Smooth muscle cell (in vitro differentiated cells): Measurements from ENCODE around the gene B3GALT4. TPM values are rescaled to one million over a fixed set of nuclear protein-coding genes. Genes with fewer than 3 reads are reported as not detected.

Experiments used
- DNase-seq: peaks from one replicate; lab custom pipeline; 2025; ENCODE audit not compliant: unreplicated experiment; lab: John Stamatoyannopoulos, UW
- H2AFZ ChIP-seq: fragments of 200-600 bp; sonication (generic); 2 replicates; pipeline ENCODE4 v1.6.0; 2016; ENCODE audit warnings: antibody characterized with exemption, low read depth, mild to moderate bottlenecking
- H3F3A ChIP-seq: fragments of 200-600 bp; sonication (generic); 2 replicates; pipeline ENCODE4 v1.6.0; 2017; ENCODE audit warnings: antibody characterized with exemption, low read depth
- H3K27ac ChIP-seq: fragments of 200-600 bp; sonication (generic); 2 replicates; pipeline ENCODE4 v1.5.1; 2016; ENCODE audit warnings: low read depth, mild to moderate bottlenecking
- H3K27me3 ChIP-seq: fragments of 200-600 bp; sonication (generic); 2 replicates; pipeline ENCODE4 v1.6.1; 2016; ENCODE audit warnings: low read depth, mild to moderate bottlenecking
- H3K36me3 ChIP-seq: fragments of 200-600 bp; sonication (generic); 2 replicates; pipeline ENCODE4 v1.5.1; 2016; ENCODE audit warnings: low read depth
- H3K4me1 ChIP-seq: fragments of 200-600 bp; sonication (generic); 2 replicates; pipeline ENCODE4 v1.5.1; 2016; ENCODE audit warnings: low read depth
- H3K4me2 ChIP-seq: fragments of 200-600 bp; sonication (generic); 2 replicates; pipeline ENCODE4 v1.6.0; 2016; ENCODE audit warnings: mild to moderate bottlenecking
- H3K4me3 ChIP-seq: fragments of 200-600 bp; sonication (generic); 2 replicates; pipeline ENCODE4 v1.5.1; 2016; ENCODE audit warnings: mild to moderate bottlenecking
- H3K79me2 ChIP-seq: fragments of 200-600 bp; sonication (generic); 2 replicates; pipeline ENCODE4 v1.6.0; 2016; ENCODE audit warnings: low read depth, mild to moderate bottlenecking
- H3K9ac ChIP-seq: fragments of 200-600 bp; sonication (generic); 2 replicates; pipeline ENCODE4 v1.6.0; 2016; ENCODE audit warnings: low read depth
- H3K9me3 ChIP-seq: fragments of 200-600 bp; sonication (generic); replicated peaks from 2 replicates; pipeline ENCODE4 v1.5.1; 2016; ENCODE audit warnings: low read depth
- H4K20me1 ChIP-seq: fragments of 200-600 bp; sonication (generic); 2 replicates; pipeline ENCODE4 v1.6.0; 2016; ENCODE audit warnings: low read depth
- CTCF ChIP-seq: fragments of 200-600 bp; sonication (generic); IDR thresholded peaks from 2 replicates; pipeline ENCODE4 v1.5.1; 2017; ENCODE audit warnings: borderline replicate concordance, mild to moderate bottlenecking, antibody characterized with exemption; ENCODE audit not compliant: insufficient read depth, poor library complexity, severe bottlenecking
- WGBS: methylation state at CpG from one replicate; pipeline ENCODE4 v1.1.7; 2016; ENCODE audit warnings: low lambda C conversion rate; 5-methylcytosine and 5-hydroxymethylcytosine counted together
- polyA plus RNA-seq: library from polyadenylated mRNA; unstranded; fragments of >200 nt; fragmentation: Nextera tagmentation; extraction: Ambion mirVana; gene quantifications from 2 replicates; pipeline ENCODE4 v1.2.1, GENCODE V29; 2016
- total RNA-seq: library from RNA; depleted of rRNA; stranded (reverse); fragments of >200 nt; gene quantifications from 2 replicates; pipeline ENCODE4 v1.2.3, GENCODE V29; 2014

The B3GALT4 gene
- total and polyA plus RNA-seq, 2 experiments from 2014 or later, result 2.9 to 6.1 TPM

- H2AFZ ChIP-seq, result no peak overlapping the region
- DNase-seq, result peak; percentile 47
- no peaks in the 10 kb centered on the region for H3K36me3 ChIP-seq
- 7% methylated on average over 10 of the region's 10 CpGs for WGBS
- peaks cover 20% of the 10 kb centered on the region for H3K4me1 ChIP-seq
- no peaks in the 10 kb centered on the region for H3K9me3 ChIP-seq
- H3F3A ChIP-seq, result peaks cover 21% of the 10 kb centered on the region
- no peaks in the 10 kb centered on the region for H3K27me3 ChIP-seq
- peak overlapping the region; percentile 96 for H3K27ac ChIP-seq
- peaks cover 38% of the 10 kb centered on the region for H3K79me2 ChIP-seq
- peak overlapping the region; percentile 88 for H3K9ac ChIP-seq
- H3K4me3 ChIP-seq, result peak overlapping the region; percentile 71
- TF ChIP-seq CTCF, result no peak
- peaks cover 39% of the 10 kb centered on the region for H4K20me1 ChIP-seq
- H3K4me2 ChIP-seq, result peak overlapping the region; percentile 98
Measured at GRCh38 chr6:33314515-33314942, 37.6 kb downstream of the B3GALT4 start.

- TF ChIP-seq CTCF, result no peak
- no peaks in the 10 kb centered on the region for H3K9me3 ChIP-seq
- peaks cover 27% of the 10 kb centered on the region for H3F3A ChIP-seq
- no peak overlapping the region for H2AFZ ChIP-seq
- no peaks in the 10 kb centered on the region for H3K36me3 ChIP-seq
- H3K27ac ChIP-seq, result peak overlapping the region; percentile 96
- peaks cover 33% of the 10 kb centered on the region for H4K20me1 ChIP-seq
- H3K9ac ChIP-seq, result peak overlapping the region; percentile 88
- peak overlapping the region; percentile 71 for H3K4me3 ChIP-seq
- no peak for DNase-seq
- 47% methylated on average over 47 of the region's 47 CpGs for WGBS
- no peaks in the 10 kb centered on the region for H3K27me3 ChIP-seq
- peak overlapping the region; percentile 98 for H3K4me2 ChIP-seq
- peaks cover 38% of the 10 kb centered on the region for H3K79me2 ChIP-seq
- peaks cover 23% of the 10 kb centered on the region for H3K4me1 ChIP-seq
Measured at GRCh38 chr6:33314943-33315792, 38.2 kb downstream of the B3GALT4 start.

- no peak overlapping the region for H3K9ac ChIP-seq
- TF ChIP-seq CTCF, result no peak
- no peak overlapping the region for H3K4me3 ChIP-seq
- H2AFZ ChIP-seq, result no peak overlapping the region
- no peaks in the 10 kb centered on the region for H3K36me3 ChIP-seq
- no peak overlapping the region for H3K27ac ChIP-seq
- H4K20me1 ChIP-seq, result peaks cover 25% of the 10 kb centered on the region
- H3K4me1 ChIP-seq, result peaks cover 31% of the 10 kb centered on the region
- no peaks in the 10 kb centered on the region for H3K9me3 ChIP-seq
- no peaks in the 10 kb centered on the region for H3K27me3 ChIP-seq
- H3K4me2 ChIP-seq, result no peak overlapping the region
- WGBS, result 97% methylated on average over 17 of the region's 17 CpGs
- peaks cover 30% of the 10 kb centered on the region for H3K79me2 ChIP-seq
- peaks cover 34% of the 10 kb centered on the region for H3F3A ChIP-seq
- DNase-seq, result no peak
Measured at GRCh38 chr6:33315793-33316602, 39.1 kb downstream of the B3GALT4 start.
